Activated gamma-delta T cell treated with anti-CD3 and anti-CD28 coated beads, Interleukin-2, amount 50 U/mL, for 16 hours (primary cell): Measurements from ENCODE around the gene DCLK3.

Experiments
- DNase-seq: peaks from one replicate; pipeline ENCODE4 v3.0.0-alpha.2; 2020; ENCODE audit warnings: low read depth

Gene DCLK3

GRCh38 chr3:36707623-36708409, 56.5 kb downstream of the DCLK3 start:
- no peak for DNase-seq

- no peak for DNase-seq
These were observed 59.3 kb downstream of the DCLK3 start for GRCh38 chr3:36705015-36705414.

GRCh38 chr3:36704280-36704679, 60.1 kb downstream of the DCLK3 start:
- no peak for DNase-seq

- no peak for DNase-seq
These were observed 63.1 kb downstream of the DCLK3 start for GRCh38 chr3:36701249-36701572.

GRCh38 chr3:36700537-36701248, 63.7 kb downstream of the DCLK3 start:
- DNase-seq, result no peak

GRCh38 chr3:36698314-36698713, 66.0 kb downstream of the DCLK3 start:
- no peak for DNase-seq

GRCh38 chr3:36697229-36698001, 66.9 kb downstream of the DCLK3 start:
- no peak for DNase-seq

GRCh38 chr3:36696799-36697198, 67.6 kb downstream of the DCLK3 start:
- DNase-seq, result no peak

- no peak for DNase-seq
These were observed 68.6 kb downstream of the DCLK3 start for GRCh38 chr3:36695769-36696137.

- no peak for DNase-seq
These were observed 69.1 kb downstream of the DCLK3 start for GRCh38 chr3:36695113-36695768.

GRCh38 chr3:36693670-36694069, 70.7 kb downstream of the DCLK3 start:
- DNase-seq, result no peak

- DNase-seq, result no peak
These were observed 74.8 kb downstream of the DCLK3 start for GRCh38 chr3:36689560-36689959.

GRCh38 chr3:36688815-36689214, 75.5 kb downstream of the DCLK3 start:
- DNase-seq, result no peak

- DNase-seq, result no peak
These were observed 77.8 kb downstream of the DCLK3 start for GRCh38 chr3:36686516-36686915.

GRCh38 chr3:36681867-36682266, 82.5 kb downstream of the DCLK3 start:
- no peak for DNase-seq

- DNase-seq, result no peak
These were observed 83.4 kb downstream of the DCLK3 start for GRCh38 chr3:36680952-36681351.

- no peak for DNase-seq
These were observed 84.8 kb downstream of the DCLK3 start for GRCh38 chr3:36679384-36680200.

GRCh38 chr3:36678216-36679013, 85.9 kb downstream of the DCLK3 start:
- no peak for DNase-seq

- DNase-seq, result no peak
These were observed 86.9 kb downstream of the DCLK3 start for GRCh38 chr3:36677331-36678007.

- no peak for DNase-seq
These were observed 89.5 kb downstream of the DCLK3 start for GRCh38 chr3:36674816-36675215.
